Right kidney (tissue), 1 donor: ENCODE data around the gene FOXO1.
"Not testable (repeated sequence)": the region's sequence is repeated elsewhere in the genome, so short reads cannot be mapped to it uniquely, and the experiment has no call there.

ENCODE experiments used
- DNase-seq: peaks from one replicate; pipeline ENCODE4 v3.0.0-alpha.2; 2016

FOXO1 gene

DNA sequence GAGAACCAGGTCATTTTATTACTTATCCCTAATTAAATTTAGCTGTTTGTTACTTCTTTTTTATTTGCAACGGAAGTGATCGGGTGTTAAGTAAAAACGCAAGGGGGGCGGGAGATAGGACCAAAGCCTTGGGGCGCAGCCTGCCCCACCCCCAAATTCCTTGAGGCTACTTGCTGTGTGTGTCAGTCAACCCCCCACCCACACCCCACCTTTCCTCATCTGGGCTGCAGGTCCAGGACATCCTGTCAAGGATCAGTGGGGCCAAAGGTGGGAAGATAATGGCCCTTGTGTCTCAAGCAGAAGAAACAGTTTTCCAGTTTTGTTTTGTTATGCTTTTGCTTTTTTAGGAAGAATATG, 1.2 kb upstream of the FOXO1 start:
- DNase-seq: no peak

DNA sequence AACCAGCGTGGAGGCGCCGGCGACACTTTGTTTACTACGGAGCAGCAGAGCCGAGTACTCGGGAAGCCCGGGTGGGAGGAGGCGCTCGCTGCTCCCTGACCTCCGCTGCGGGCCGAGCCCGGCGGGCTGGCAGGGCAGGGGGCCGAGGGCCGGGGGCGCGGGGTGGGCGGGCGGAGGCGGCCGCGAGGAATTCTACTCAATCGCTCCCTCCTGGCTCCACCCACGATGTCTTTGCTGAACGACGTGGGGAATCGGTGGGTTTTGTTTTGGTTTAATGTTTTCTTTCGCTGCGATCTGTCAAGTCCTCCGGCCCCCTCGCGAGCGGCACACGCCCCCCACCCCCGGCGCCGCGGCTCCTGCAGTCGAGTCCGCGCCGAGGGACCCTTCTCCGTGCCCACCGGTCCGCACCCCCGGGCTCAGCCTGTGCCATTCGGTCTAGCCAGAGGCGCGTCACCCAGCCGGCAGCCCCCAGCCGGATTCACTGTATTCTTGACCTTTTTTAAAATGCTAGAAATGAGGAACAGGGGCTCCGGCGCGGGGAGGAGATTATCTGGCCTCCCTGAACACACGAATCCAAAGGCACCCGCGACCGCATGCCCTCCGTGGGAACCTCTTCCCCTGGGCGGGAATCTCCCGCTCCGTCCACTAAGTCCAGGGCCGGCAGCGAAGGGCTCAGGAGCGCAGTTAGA, 636 bp upstream of the FOXO1 start:
- DNase-seq: peak; percentile 76

- peak; percentile 85 for DNase-seq
Measured at GRCh38 chr13:40665126-40666044, 1.1 kb downstream of the FOXO1 start.

DNA sequence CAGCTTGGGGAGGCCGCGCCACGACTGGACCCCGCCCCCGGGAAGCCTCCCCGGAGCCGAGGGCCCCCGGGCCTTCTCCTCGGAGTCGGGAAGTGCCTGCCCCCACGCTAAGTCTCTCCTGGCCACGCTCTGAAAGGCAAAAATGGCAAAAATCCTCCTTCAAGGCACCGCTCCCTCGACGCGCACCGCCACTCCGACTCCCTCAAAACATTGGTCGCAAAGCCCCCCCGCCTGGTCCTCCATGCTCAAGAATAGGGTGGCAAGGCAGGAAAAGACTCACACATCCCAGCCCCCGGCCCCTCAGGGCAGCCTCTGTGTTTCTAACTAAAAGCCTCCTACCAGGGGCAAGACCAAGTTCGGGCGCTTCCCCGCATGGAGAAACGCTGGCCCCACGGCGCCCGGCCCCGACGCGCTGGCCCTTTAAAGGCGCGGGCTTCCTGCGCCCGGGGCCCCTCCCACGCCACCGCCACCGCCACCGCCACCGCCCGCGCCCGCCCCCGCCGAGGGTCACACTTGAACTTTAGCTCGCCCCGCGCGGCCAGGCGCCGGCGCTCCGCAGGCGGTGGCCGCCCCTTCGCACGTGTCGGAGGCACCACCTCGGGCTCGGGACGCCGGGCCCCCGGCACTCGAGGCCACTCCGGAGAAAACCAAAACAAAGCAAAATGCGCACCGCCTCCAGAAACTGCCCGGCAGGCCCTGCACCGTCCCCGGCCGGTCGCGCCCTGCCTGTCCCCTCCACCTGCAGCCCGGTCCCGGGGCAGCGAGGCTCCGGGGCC, 1.9 kb downstream of the FOXO1 start:
- DNase-seq: peak; percentile 79

DNA sequence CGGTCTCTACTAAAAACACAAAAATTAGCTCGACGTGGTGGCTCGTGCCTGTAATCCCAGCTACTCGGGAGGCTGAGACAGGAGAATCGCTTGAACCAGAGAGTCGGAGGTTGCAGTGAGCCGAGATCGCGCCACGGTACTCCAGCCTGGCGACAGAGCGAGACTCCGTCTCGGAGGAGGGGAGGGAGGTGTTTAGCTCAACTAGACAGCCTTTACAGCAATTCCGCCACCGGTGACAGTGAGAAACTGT, 2.4 kb downstream of the FOXO1 start:
- DNase-seq: not testable (repeated sequence)

DNA sequence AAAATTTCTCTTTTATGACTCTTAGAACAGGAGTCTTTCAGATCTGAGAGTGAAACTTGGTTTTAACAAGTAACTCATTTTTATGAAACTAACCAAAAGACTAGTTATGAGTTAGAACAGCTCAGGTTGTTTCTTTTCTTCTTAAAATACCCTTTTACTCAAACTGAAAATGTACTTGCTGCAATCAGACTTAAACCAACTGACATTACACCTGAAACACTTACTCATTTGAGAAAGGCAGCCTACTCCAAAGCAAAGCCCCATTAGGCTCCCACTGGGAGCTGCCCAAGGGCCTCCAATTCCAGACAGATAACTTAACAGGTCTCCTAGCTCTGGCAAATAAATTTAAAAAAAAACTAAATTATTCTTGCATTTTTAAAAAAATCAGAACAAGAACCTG, 3.6 kb downstream of the FOXO1 start:
- no peak for DNase-seq

DNA sequence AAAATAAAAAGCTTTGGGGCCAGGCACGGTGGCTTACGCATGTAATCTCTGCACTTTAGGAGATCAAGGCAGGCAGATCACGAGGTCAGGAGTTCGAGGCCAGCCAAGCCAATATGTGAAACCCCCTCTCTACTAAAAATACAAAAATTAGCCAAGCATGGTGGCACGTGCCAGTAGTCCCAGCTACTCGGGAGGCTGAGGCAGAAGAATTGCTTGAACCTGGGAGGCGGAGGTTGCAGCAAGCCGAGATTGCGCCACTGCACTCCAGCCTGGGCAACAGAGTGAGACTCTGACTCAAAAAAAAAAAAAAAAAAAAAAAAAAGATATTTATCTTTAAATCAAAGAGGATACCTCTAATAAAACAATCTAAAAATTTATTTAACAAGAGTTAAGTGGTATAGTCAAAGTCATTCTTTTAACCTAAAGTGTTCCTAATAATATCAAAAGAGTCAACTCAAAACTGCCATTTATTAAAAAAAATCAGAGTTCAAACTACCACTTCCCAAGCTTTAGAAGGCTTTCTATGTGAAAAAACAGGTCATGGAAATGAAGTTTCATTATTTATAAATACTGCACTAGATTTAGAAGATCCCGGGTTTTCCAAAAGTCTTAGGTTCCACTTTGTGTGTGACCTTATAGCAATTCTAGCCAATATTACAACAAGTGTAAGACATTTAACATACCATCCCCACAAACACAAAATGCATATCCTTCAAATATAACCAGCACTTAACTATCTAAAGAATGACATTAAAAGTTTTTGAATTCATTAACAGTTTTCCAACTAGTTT, 4.4 kb downstream of the FOXO1 start:
- DNase-seq: no peak

GRCh38 chr13:40660692-40661091, 5.7 kb downstream of the FOXO1 start:
- no peak for DNase-seq

DNA sequence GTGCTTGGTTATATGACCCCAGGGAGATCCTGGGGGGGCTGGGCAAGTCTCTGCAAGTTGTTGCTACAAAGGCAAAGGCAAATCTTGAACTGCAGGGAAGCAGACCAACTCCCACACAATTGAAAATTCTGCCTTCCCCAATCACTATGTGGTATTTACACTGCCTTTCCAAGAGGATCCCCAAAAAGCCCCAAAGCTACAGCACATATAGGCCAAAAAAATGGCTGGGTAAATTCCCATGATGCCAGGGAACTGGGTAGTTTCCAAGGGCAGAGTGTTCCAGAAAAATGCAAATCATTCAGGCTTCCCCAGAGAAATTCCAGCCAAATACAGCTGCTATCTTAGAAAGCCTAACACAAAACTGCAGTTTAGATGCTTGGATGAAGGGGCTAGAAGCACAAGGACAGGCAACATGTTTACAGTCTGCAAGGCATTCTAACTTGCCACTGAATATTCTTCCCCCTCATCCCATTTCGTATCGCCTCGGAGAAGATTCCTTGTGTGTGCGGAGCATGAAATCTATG, 6.2 kb downstream of the FOXO1 start:
- DNase-seq: no peak

DNA sequence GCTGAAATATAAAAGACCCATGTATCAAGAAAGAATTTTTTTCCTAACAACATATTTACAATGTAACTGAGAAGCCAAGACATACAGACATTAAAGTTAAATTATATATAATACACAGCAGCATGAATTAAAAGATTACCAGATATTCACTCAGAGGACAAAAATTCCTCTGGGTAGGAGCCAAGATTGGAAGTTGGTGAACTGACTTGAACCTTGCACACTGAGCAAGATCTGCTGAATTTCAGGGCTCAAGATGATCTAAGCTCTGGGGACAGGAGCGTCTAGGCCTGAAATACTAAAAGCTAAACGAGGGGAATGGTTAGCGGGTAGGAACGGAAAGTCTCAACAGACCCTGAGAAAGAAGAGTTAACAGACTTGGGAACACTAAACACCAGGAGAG, 8.5 kb downstream of the FOXO1 start:
- no peak for DNase-seq

DNA sequence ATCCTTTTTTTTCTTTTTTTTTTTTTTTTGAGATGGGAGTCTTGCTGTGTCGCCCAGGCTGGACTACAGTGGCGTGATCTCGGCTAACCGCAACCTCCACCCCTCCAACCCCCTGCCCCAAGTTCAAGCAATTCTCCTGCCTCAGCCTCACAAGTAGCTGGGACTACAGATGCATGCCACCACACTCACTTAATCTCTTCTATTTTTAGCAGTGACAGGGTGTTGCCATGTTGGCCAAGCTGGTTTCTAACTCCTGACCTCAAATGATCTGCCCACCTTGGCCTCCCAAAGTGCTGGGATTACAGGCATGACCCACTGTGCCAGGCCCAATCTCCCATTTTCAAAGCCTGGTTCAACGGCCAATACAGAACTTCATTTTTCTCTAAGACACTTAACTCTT, 9.1 kb downstream of the FOXO1 start:
- DNase-seq: no peak

DNA sequence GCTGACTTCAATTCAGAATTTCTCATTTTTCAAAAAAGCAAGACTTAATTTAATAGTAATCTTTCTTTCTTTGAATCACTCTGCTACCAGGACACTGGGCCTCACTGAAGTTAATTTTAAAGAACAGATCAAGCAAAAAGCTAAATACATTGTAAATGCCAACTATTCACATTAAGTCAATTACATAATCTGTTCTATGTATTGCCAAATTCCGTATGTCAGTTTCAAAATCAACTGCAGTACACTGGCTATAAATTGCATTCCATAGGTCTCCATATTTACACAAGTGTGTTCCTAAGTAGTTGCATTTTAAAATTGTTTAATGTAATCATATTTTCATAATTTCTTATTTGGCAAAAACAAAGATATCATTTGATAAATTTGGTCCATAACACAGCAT, 10.1 kb downstream of the FOXO1 start:
- DNase-seq: no peak

DNA sequence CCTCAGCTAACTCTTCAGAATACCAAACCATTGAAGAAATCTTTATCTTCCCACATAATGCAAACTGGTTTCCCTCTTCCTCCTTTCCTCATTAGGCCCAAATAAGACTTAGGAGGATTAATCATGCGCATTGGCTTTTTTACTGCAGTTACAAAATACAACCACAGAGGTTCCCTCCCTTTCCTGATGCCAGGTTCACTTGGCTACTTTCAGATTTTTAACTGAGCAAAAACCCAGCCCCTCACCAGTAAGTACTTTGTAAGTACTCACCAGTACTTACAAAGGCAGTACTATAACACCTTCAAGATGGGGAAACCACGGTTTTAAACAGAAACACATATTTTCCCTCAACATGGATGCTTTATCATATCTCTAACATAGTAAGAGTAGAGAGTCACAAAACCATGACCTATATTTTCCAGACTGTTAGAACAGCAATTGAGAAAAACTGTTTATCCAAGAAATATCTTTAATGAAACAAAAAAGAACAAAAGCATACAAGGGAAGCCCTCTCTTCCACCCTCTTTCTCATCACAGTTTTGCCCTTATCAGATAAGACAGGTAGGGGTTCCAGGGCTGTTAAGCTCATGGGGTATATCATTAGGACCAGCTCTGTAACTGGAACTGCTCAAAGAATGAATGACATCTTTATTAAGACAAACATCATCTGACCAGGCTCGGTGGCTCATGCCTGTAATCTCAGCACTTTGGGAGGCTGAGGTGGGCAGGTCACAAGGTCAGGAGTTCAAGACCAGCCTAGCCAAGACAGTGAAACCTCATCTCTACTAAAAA, 12.7 kb downstream of the FOXO1 start:
- no peak for DNase-seq

DNA sequence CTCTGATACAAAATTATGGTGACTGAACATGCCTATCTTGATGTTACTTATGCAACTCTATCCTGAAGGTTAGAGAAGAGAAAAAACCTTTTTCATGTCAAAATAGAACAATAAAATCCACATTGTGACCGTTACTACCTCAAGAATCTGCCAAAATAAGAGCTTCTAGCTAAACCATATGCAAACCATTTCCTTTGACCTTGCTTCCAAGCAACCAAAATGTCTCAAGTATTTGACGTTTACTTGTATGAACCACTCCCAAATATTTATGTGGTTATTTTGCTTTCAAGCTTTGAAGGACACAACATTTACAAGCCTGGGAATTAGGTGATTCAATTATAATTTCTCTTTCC, 13.9 kb downstream of the FOXO1 start:
- DNase-seq: no peak

- no peak for DNase-seq
Measured at GRCh38 chr13:40651866-40652587, 14.4 kb downstream of the FOXO1 start.

GRCh38 chr13:40648841-40649240, 17.6 kb downstream of the FOXO1 start:
- DNase-seq: no peak

- no peak for DNase-seq
Measured at GRCh38 chr13:40648040-40648439, 18.4 kb downstream of the FOXO1 start.

DNA sequence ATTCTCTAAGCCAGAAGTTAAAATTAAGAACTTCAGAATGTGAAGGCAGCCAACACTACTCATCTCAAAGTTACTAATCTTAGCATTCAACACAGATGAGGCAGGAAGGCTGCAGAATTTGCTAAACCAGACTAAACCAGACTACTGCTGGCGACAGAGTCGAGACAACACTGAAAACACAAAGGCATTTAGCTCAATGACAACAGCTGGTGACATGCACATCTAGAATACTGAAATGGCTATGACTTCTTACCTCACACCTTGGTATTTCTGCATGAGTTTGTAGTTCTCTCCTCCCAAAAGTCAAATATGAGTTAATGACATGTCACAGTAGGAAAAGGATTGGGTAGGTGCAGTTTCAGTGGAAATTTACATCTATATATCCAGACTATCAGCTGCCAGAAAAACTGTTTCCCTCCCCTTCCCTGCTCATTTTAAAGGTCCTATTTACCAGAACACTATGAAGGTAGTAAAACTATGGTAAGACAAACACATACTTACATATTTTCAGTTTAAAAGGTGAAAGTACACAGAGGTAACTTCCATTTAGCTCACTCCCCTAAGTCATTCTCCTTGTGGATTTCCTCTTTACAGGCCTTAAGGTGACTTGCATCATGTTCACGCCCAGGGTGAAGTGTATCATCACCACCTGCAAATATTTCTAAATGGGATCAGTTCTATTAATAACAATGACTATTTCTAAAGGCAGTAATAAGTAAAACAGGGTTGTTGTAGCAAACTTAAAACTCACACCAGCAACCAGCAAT, 21.4 kb downstream of the FOXO1 start:
- DNase-seq: no peak

DNA sequence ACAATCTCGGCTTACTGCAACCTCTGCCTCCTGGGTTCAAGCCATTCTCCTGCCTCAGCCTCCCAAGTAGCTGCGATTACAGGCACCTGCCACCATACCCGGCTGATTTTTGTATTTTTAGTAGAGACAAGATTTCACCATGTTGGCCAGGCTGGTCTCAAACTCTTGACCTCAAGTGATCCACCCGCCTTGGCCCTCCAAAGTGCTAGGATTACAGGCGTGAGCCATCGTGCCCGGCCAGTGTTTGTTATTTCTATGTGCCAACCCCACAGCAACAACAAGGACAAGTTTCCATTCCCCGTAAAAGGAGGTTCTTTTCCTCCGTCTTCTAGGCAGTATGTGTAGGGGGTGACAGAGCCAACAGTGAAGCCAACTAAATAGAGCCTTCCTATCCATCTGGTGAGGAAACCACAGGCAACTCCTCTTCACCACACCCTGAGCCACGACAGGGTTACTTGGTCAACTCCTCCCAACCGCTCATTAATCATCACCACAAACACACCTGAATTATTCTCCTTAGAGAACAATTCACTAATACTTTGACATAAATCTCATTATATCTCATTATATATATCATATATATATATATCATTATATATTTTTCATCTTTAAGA, 25.5 kb downstream of the FOXO1 start:
- no peak for DNase-seq

GRCh38 chr13:40640202-40640601, 26.2 kb downstream of the FOXO1 start:
- no peak for DNase-seq
